OCI-LY3 (cell line): ENCODE data around the gene CDK5RAP3.

Experiments used
- EZH2phosphoT487 ChIP-seq: fragments of 200-600 bp; shearing (Covaris generic); IDR thresholded peaks from 2 replicates; pipeline ENCODE4 v1.6.1; 2018; ENCODE audit warnings: antibody characterized with exemption, mixed run types, low read depth
- TF ChIP-seq, protein P1 (sequence below): fragments of 200-600, 300-600 bp; sonication (generic); IDR thresholded peaks from 2 replicates; pipeline ENCODE4 v1.5.1; 2014; ENCODE audit warnings: antibody characterized with exemption, low read length, low read depth

DNA sequence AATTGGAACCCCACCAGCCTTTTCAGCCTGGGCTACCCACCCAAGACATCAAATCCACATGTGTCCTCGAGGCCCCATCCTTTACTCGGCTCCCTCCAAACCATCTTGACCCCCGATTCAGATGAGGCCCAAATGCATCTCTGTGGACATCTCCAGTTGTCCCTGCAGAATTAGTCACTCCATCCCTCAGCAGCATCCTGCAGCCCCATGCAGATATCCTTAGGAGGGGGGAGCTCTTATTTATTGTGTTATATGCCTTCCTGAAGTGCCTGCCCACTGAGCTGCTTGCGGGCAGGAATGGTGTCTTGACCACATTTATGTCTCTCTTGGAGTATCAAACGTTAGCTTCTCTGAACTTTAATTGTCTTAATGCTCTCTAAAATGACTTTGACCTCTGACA is 15.6 kb downstream of the CDK5RAP3 start:
- TF ChIP-seq, protein P1, sequence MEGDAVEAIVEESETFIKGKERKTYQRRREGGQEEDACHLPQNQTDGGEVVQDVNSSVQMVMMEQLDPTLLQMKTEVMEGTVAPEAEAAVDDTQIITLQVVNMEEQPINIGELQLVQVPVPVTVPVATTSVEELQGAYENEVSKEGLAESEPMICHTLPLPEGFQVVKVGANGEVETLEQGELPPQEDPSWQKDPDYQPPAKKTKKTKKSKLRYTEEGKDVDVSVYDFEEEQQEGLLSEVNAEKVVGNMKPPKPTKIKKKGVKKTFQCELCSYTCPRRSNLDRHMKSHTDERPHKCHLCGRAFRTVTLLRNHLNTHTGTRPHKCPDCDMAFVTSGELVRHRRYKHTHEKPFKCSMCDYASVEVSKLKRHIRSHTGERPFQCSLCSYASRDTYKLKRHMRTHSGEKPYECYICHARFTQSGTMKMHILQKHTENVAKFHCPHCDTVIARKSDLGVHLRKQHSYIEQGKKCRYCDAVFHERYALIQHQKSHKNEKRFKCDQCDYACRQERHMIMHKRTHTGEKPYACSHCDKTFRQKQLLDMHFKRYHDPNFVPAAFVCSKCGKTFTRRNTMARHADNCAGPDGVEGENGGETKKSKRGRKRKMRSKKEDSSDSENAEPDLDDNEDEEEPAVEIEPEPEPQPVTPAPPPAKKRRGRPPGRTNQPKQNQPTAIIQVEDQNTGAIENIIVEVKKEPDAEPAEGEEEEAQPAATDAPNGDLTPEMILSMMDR, result no peak
- TF ChIP-seq EZH2phosphoT487, result no peak
